ENCODE results near the gene MLYCD.

GRCh38 chr16:83915081-83915480 is 16.2 kb downstream of the MLYCD start:
- TF ChIP-seq EZH2 (IDR thresholded peaks at IDR 0.05; ENCODE audit: borderline replicate concordance, low read length): no peak
- TF ChIP-seq, protein P1, sequence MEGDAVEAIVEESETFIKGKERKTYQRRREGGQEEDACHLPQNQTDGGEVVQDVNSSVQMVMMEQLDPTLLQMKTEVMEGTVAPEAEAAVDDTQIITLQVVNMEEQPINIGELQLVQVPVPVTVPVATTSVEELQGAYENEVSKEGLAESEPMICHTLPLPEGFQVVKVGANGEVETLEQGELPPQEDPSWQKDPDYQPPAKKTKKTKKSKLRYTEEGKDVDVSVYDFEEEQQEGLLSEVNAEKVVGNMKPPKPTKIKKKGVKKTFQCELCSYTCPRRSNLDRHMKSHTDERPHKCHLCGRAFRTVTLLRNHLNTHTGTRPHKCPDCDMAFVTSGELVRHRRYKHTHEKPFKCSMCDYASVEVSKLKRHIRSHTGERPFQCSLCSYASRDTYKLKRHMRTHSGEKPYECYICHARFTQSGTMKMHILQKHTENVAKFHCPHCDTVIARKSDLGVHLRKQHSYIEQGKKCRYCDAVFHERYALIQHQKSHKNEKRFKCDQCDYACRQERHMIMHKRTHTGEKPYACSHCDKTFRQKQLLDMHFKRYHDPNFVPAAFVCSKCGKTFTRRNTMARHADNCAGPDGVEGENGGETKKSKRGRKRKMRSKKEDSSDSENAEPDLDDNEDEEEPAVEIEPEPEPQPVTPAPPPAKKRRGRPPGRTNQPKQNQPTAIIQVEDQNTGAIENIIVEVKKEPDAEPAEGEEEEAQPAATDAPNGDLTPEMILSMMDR (IDR thresholded peaks at IDR 0.05; ENCODE audit: low read length): no peak
